ENCODE data around the gene ANAPC10.

- TF ChIP-seq CTCF (IDR thresholded peaks at IDR 0.05), result no peak
- no peak for TF ChIP-seq POLR2A (IDR thresholded peaks at IDR 0.05)
These were observed 96.4 kb downstream of the ANAPC10 start for GRCh38 chr4:145001635-145002034.

All from right lobe of liver (tissue), 4 donors.